ENCODE data around the gene TYR.
"Not testable (repeated sequence)": the region's sequence is repeated elsewhere in the genome, so short reads cannot be mapped to it uniquely, and the experiment has no call there.

Gene TYR

DNA sequence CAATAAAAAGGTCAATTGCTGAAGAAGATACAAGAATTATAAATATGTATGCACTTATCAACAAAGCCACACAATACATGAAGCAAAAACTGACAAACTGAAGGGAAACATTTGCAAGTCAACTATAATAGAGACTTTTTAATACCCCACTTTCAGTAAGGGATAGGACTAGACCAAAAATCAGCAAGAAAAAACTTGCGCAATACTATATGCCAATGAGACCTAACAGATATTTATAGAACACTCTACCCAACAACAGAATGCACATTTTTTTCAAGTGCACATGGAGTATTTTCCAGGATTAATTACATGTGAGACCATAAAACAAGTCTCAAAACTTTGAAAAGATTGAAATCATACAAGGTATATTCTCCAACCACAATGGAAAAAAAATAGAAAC, 83.8 kb downstream of the TYR start:
- no CpG with 5 or more reads among the region's 1 CpG for WGBS (ENCODE audit: insufficient coverage)
- H3K27me3 ChIP-seq (replicated peaks in 2 of 5; ENCODE audit: control insufficient read depth in 4 of 5, insufficient read depth in 5 of 5, low read length in 4 of 5): not testable (repeated sequence)

GRCh38 chr11:89267660-89268302, 90.1 kb downstream of the TYR start:
- Histone ChIP-seq H3K4me3 (ENCODE audit: control insufficient read depth in 1 of 7, extremely low read depth in 1 of 7, insufficient read depth in 4 of 7, low read depth in 2 of 7, low read length in 6 of 7) (no peak overlapping the region), H3K4me1 (ENCODE audit: control extremely low read depth in 1 of 4, control insufficient read depth in 4 of 4, insufficient read depth in 4 of 4, low read length in 3 of 4) (no peaks in the 10 kb centered on the region), H3K36me3 (ENCODE audit: control insufficient read depth in 4 of 4, insufficient read depth in 4 of 4, low read length in 3 of 4) (no peaks in the 10 kb centered on the region), H3K27me3 (replicated peaks in 2 of 5; ENCODE audit: control insufficient read depth in 4 of 5, insufficient read depth in 5 of 5, low read length in 4 of 5) (no peaks in the 10 kb centered on the region), H3K9me3 (ENCODE audit: control extremely low read depth in 1 of 5, control insufficient read depth in 4 of 5, insufficient read depth in 2 of 5, low read depth in 1 of 5, low read length in 4 of 5) (no peaks in the 10 kb centered on the region), H3K27ac (ENCODE audit: insufficient read depth in 1 of 2, low read depth in 1 of 2, low read length in 2 of 2, poor library complexity in 1 of 2, severe bottlenecking in 2 of 2) (no peak overlapping the region)
- ChIA-PET POLR2A (no interaction called here), CTCF (no interaction called here)
- no CpG with 5 or more reads among the region's 2 CpGs for WGBS (ENCODE audit: insufficient coverage)
- no peak for DNase-seq

More for the DNA sequence above, 83.8 kb downstream of the TYR start:
- H3K9me3 ChIP-seq (ENCODE audit: control extremely low read depth in 1 of 5, control insufficient read depth in 4 of 5, insufficient read depth in 2 of 5, low read depth in 1 of 5, low read length in 4 of 5); POLR2A ChIA-PET; H3K27ac ChIP-seq (ENCODE audit: insufficient read depth in 1 of 2, low read depth in 1 of 2, low read length in 2 of 2, poor library complexity in 1 of 2, severe bottlenecking in 2 of 2); DNase-seq; H3K4me3 ChIP-seq (ENCODE audit: control insufficient read depth in 1 of 7, extremely low read depth in 1 of 7, insufficient read depth in 4 of 7, low read depth in 2 of 7, low read length in 6 of 7); H3K4me1 ChIP-seq (ENCODE audit: control extremely low read depth in 1 of 4, control insufficient read depth in 4 of 4, insufficient read depth in 4 of 4, low read length in 3 of 4); CTCF ChIA-PET; H3K36me3 ChIP-seq (ENCODE audit: control insufficient read depth in 4 of 4, insufficient read depth in 4 of 4, low read length in 3 of 4): not testable (repeated sequence)

GRCh38 chr11:89272540-89273088, 94.9 kb downstream of the TYR start:
- H3K4me1 ChIP-seq (ENCODE audit: control extremely low read depth in 1 of 4, control insufficient read depth in 4 of 4, insufficient read depth in 4 of 4, low read length in 3 of 4); H3K27me3 ChIP-seq (replicated peaks in 2 of 5; ENCODE audit: control insufficient read depth in 4 of 5, insufficient read depth in 5 of 5, low read length in 4 of 5); H3K27ac ChIP-seq (ENCODE audit: insufficient read depth in 1 of 2, low read depth in 1 of 2, low read length in 2 of 2, poor library complexity in 1 of 2, severe bottlenecking in 2 of 2); DNase-seq; H3K36me3 ChIP-seq (ENCODE audit: control insufficient read depth in 4 of 4, insufficient read depth in 4 of 4, low read length in 3 of 4); H3K9me3 ChIP-seq (ENCODE audit: control extremely low read depth in 1 of 5, control insufficient read depth in 4 of 5, insufficient read depth in 2 of 5, low read depth in 1 of 5, low read length in 4 of 5); H3K4me3 ChIP-seq (ENCODE audit: control insufficient read depth in 1 of 7, extremely low read depth in 1 of 7, insufficient read depth in 4 of 7, low read depth in 2 of 7, low read length in 6 of 7); CTCF ChIA-PET; POLR2A ChIA-PET: not testable (repeated sequence)
- WGBS (ENCODE audit: insufficient coverage): no CpG with 5 or more reads among the region's 1 CpG

GRCh38 chr11:89273220-89273619, 95.5 kb downstream of the TYR start:
- H3K4me3 ChIP-seq (ENCODE audit: control insufficient read depth in 1 of 7, extremely low read depth in 1 of 7, insufficient read depth in 4 of 7, low read depth in 2 of 7, low read length in 6 of 7); H3K9me3 ChIP-seq (ENCODE audit: control extremely low read depth in 1 of 5, control insufficient read depth in 4 of 5, insufficient read depth in 2 of 5, low read depth in 1 of 5, low read length in 4 of 5); H3K36me3 ChIP-seq (ENCODE audit: control insufficient read depth in 4 of 4, insufficient read depth in 4 of 4, low read length in 3 of 4); CTCF ChIA-PET; POLR2A ChIA-PET; H3K27me3 ChIP-seq (replicated peaks in 2 of 5; ENCODE audit: control insufficient read depth in 4 of 5, insufficient read depth in 5 of 5, low read length in 4 of 5); DNase-seq; H3K27ac ChIP-seq (ENCODE audit: insufficient read depth in 1 of 2, low read depth in 1 of 2, low read length in 2 of 2, poor library complexity in 1 of 2, severe bottlenecking in 2 of 2); H3K4me1 ChIP-seq (ENCODE audit: control extremely low read depth in 1 of 4, control insufficient read depth in 4 of 4, insufficient read depth in 4 of 4, low read length in 3 of 4): not testable (repeated sequence)
- WGBS (ENCODE audit: insufficient coverage): no CpG with 5 or more reads among the region's 2 CpGs

GRCh38 chr11:89275966-89276365, 98.3 kb downstream of the TYR start:
- ChIA-PET POLR2A (no interaction called here), CTCF (no interaction called here)
- no peak overlapping the region for H3K4me3 ChIP-seq (ENCODE audit: control insufficient read depth in 1 of 7, extremely low read depth in 1 of 7, insufficient read depth in 4 of 7, low read depth in 2 of 7, low read length in 6 of 7)
- H3K27ac ChIP-seq (ENCODE audit: insufficient read depth in 1 of 2, low read depth in 1 of 2, low read length in 2 of 2, poor library complexity in 1 of 2, severe bottlenecking in 2 of 2): no peak overlapping the region
- H3K4me1 ChIP-seq (ENCODE audit: control extremely low read depth in 1 of 4, control insufficient read depth in 4 of 4, insufficient read depth in 4 of 4, low read length in 3 of 4): no peaks in the 10 kb centered on the region
- no CpG with 5 or more reads among the region's 1 CpG for WGBS (ENCODE audit: insufficient coverage)
- H3K9me3 ChIP-seq (ENCODE audit: control extremely low read depth in 1 of 5, control insufficient read depth in 4 of 5, insufficient read depth in 2 of 5, low read depth in 1 of 5, low read length in 4 of 5): no peaks in the 10 kb centered on the region
- no peaks in the 10 kb centered on the region for H3K27me3 ChIP-seq (replicated peaks in 2 of 5; ENCODE audit: control insufficient read depth in 4 of 5, insufficient read depth in 5 of 5, low read length in 4 of 5)
- H3K36me3 ChIP-seq (ENCODE audit: control insufficient read depth in 4 of 4, insufficient read depth in 4 of 4, low read length in 3 of 4): no peaks in the 10 kb centered on the region
- no peak for DNase-seq

- no CpG with 5 or more reads among the region's 1 CpG for WGBS (ENCODE audit: insufficient coverage)
These were observed 101.5 kb downstream of the TYR start for GRCh38 chr11:89279176-89279575.

DNA sequence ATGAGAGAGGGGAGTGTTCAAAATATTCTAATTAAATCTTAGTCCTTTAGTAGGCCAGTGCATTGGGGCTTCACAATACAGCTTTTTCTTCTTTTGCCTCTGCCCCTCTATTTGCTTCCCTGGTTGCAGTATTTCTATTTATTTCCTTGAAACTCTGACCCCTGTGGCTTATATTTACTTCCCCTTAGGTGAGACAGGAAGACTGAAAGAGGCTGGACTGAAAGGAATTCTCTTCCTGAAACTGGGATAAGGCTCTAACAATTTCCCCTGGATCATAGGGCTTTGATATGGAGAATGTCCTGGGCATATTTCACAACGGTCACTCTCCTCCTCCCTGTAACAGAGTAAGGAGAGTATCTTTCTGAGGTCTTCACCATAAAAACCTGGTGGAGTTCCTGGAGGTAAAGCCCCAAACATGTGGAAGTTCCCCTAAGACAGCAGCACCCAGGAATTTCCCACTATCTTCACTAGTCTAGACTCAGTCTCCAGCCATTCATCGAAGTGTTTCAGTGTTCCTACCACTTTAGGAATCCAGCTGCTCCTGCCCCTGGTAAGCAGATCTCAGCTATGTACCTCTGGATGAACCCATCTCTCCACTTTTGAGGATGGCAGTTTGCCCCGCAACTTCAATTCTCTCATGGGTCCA, 103.5 kb downstream of the TYR start:
- H3K4me1 ChIP-seq (ENCODE audit: control extremely low read depth in 1 of 4, control insufficient read depth in 4 of 4, insufficient read depth in 4 of 4, low read length in 3 of 4); H3K27ac ChIP-seq (ENCODE audit: insufficient read depth in 1 of 2, low read depth in 1 of 2, low read length in 2 of 2, poor library complexity in 1 of 2, severe bottlenecking in 2 of 2); H3K4me3 ChIP-seq (ENCODE audit: control insufficient read depth in 1 of 7, extremely low read depth in 1 of 7, insufficient read depth in 4 of 7, low read depth in 2 of 7, low read length in 6 of 7); H3K36me3 ChIP-seq (ENCODE audit: control insufficient read depth in 4 of 4, insufficient read depth in 4 of 4, low read length in 3 of 4); H3K9me3 ChIP-seq (ENCODE audit: control extremely low read depth in 1 of 5, control insufficient read depth in 4 of 5, insufficient read depth in 2 of 5, low read depth in 1 of 5, low read length in 4 of 5); CTCF ChIA-PET; DNase-seq; H3K27me3 ChIP-seq (replicated peaks in 2 of 5; ENCODE audit: control insufficient read depth in 4 of 5, insufficient read depth in 5 of 5, low read length in 4 of 5); POLR2A ChIA-PET: not testable (repeated sequence)
- WGBS (ENCODE audit: insufficient coverage): 20% methylated on average over 1 of the region's 3 CpGs

More at GRCh38 chr11:89279176-89279575, 101.5 kb downstream of the TYR start:
- Histone ChIP-seq H3K9me3 (ENCODE audit: control extremely low read depth in 1 of 5, control insufficient read depth in 4 of 5, insufficient read depth in 2 of 5, low read depth in 1 of 5, low read length in 4 of 5) (no peaks in the 10 kb centered on the region), H3K4me3 (ENCODE audit: control insufficient read depth in 1 of 7, extremely low read depth in 1 of 7, insufficient read depth in 4 of 7, low read depth in 2 of 7, low read length in 6 of 7) (no peak overlapping the region), H3K27ac (ENCODE audit: insufficient read depth in 1 of 2, low read depth in 1 of 2, low read length in 2 of 2, poor library complexity in 1 of 2, severe bottlenecking in 2 of 2) (no peak overlapping the region), H3K4me1 (ENCODE audit: control extremely low read depth in 1 of 4, control insufficient read depth in 4 of 4, insufficient read depth in 4 of 4, low read length in 3 of 4) (no peaks in the 10 kb centered on the region), H3K36me3 (ENCODE audit: control insufficient read depth in 4 of 4, insufficient read depth in 4 of 4, low read length in 3 of 4) (no peaks in the 10 kb centered on the region), H3K27me3 (replicated peaks in 2 of 5; ENCODE audit: control insufficient read depth in 4 of 5, insufficient read depth in 5 of 5, low read length in 4 of 5) (no peaks in the 10 kb centered on the region)
- ChIA-PET POLR2A (no interaction called here), CTCF (no interaction called here)
- DNase-seq: no peak
